ENCODE measurements around the gene CCDC30. TPM values are rescaled to one million over a fixed set of nuclear protein-coding genes. Genes with fewer than 3 reads are reported as not detected.

CCDC30 gene
- total RNA-seq, 1 experiment from 2014 or later, result 1.3 TPM

DNA sequence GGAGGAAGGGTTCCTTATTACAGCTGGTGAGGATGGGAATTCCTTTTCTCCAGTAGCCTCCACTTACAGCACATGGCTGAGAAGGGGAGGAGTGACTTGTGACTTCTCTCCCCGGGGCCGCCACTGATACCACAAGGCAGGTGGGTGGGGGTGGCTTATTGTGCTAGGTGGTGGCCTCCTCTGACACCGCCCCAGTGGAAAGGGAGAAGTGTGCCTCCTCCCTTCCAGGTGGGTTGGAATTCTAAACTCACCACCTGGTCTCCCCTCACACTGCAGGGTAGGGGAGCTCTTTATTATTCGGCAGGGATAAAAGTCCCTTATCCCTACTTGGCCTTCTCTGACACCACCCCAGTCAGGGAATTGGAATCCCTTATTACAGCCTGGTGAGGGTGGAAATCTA lies 89.5 kb downstream of the CCDC30 start:
- Histone ChIP-seq H3K4me3 (ENCODE audit: low read depth in 2 of 2, low read length in 2 of 2) (no peak overlapping the region), H3K4me1 (ENCODE audit: control insufficient read depth, insufficient read depth, low read length) (no peaks in the 10 kb centered on the region), H3K27ac (ENCODE audit: low read length) (no peak overlapping the region), H3K27me3 (ENCODE audit: control insufficient read depth, insufficient read depth, low read length) (no peaks in the 10 kb centered on the region), H3K36me3 (ENCODE audit: control insufficient read depth, insufficient read depth, low read length) (no peaks in the 10 kb centered on the region), H3K9me3 (ENCODE audit: control insufficient read depth, insufficient read depth, low read depth, low read length) (no peaks in the 10 kb centered on the region)
- intact Hi-C loops (cut with micrococcal nuclease; ENCODE audit: unreplicated experiment) (no loop called here), in situ Hi-C loops (cut with HindIII; ENCODE audit: low pct_unique_long_range_greater_than_20kb, low sequenced_read_pairs) (no loop called here)
- POLR2A ChIA-PET, result no interaction called here
- no TSS peak for BruUV-seq (replicated peaks)
- CTCF ChIA-PET, result no interaction called here
- ATAC-seq (no peak), DNase-seq (ENCODE audit: low read depth, low spot score) (no peak)
- TF ChIP-seq SIN3A (IDR thresholded peaks at IDR 0.05; ENCODE audit: borderline replicate concordance, insufficient read depth, low read depth, low read length) (no peak), TCF7L2 (IDR thresholded peaks at IDR 0.05; ENCODE audit: low read depth, low read length) (no peak), POLR2AphosphoS5 (IDR thresholded peaks at IDR 0.05; ENCODE audit: low read depth, low read length) (no peak)
- TF ChIP-seq, protein P1, sequence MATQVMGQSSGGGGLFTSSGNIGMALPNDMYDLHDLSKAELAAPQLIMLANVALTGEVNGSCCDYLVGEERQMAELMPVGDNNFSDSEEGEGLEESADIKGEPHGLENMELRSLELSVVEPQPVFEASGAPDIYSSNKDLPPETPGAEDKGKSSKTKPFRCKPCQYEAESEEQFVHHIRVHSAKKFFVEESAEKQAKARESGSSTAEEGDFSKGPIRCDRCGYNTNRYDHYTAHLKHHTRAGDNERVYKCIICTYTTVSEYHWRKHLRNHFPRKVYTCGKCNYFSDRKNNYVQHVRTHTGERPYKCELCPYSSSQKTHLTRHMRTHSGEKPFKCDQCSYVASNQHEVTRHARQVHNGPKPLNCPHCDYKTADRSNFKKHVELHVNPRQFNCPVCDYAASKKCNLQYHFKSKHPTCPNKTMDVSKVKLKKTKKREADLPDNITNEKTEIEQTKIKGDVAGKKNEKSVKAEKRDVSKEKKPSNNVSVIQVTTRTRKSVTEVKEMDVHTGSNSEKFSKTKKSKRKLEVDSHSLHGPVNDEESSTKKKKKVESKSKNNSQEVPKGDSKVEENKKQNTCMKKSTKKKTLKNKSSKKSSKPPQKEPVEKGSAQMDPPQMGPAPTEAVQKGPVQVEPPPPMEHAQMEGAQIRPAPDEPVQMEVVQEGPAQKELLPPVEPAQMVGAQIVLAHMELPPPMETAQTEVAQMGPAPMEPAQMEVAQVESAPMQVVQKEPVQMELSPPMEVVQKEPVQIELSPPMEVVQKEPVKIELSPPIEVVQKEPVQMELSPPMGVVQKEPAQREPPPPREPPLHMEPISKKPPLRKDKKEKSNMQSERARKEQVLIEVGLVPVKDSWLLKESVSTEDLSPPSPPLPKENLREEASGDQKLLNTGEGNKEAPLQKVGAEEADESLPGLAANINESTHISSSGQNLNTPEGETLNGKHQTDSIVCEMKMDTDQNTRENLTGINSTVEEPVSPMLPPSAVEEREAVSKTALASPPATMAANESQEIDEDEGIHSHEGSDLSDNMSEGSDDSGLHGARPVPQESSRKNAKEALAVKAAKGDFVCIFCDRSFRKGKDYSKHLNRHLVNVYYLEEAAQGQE (IDR thresholded peaks at IDR 0.05; ENCODE audit: insufficient read depth in 1 of 2, low read depth in 2 of 2, low read length in 1 of 2), result no peak
- TF ChIP-seq, protein P2, sequence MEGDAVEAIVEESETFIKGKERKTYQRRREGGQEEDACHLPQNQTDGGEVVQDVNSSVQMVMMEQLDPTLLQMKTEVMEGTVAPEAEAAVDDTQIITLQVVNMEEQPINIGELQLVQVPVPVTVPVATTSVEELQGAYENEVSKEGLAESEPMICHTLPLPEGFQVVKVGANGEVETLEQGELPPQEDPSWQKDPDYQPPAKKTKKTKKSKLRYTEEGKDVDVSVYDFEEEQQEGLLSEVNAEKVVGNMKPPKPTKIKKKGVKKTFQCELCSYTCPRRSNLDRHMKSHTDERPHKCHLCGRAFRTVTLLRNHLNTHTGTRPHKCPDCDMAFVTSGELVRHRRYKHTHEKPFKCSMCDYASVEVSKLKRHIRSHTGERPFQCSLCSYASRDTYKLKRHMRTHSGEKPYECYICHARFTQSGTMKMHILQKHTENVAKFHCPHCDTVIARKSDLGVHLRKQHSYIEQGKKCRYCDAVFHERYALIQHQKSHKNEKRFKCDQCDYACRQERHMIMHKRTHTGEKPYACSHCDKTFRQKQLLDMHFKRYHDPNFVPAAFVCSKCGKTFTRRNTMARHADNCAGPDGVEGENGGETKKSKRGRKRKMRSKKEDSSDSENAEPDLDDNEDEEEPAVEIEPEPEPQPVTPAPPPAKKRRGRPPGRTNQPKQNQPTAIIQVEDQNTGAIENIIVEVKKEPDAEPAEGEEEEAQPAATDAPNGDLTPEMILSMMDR (IDR thresholded peaks at IDR 0.05), result no peak

DNA sequence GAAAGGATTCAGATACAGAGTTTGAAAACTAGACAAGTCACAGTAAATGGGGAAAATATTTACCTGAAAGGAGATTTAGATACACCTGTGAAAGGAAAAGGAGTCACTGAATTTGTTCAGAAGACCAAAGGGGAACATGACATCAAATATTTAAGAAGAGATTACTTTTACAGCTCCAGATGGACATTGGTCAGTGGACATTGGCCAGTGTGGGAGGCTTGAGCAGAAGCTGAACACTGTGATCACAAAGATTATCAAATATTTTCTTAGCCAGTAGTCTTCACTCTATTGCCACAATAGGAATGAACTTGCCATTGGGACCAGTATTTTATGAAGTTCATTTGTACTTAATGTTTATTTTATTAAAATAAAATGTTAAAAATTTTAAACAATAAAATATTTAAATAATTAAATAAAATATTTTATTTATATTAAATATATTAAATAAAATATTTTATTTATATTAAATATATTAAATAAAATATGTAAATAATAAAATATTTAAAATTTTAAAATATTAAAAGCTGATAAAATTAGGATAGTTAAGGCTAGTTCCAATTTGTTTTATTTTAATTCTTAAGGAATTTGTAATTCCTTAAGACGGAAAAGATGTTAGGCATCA lies 94.3 kb downstream of the CCDC30 start:
- TF ChIP-seq POLR2AphosphoS5 (IDR thresholded peaks at IDR 0.05; ENCODE audit: low read depth, low read length), result no peak
- TF ChIP-seq TCF7L2 (IDR thresholded peaks at IDR 0.05; ENCODE audit: low read depth, low read length), result no peak
- TF ChIP-seq, protein P2 (IDR thresholded peaks at IDR 0.05), result no peak
- TF ChIP-seq SIN3A (IDR thresholded peaks at IDR 0.05; ENCODE audit: borderline replicate concordance, insufficient read depth, low read depth, low read length), result no peak
- TF ChIP-seq, protein P1 (IDR thresholded peaks at IDR 0.05; ENCODE audit: insufficient read depth in 1 of 2, low read depth in 2 of 2, low read length in 1 of 2), result no peak
- Histone ChIP-seq H3K36me3 (ENCODE audit: control insufficient read depth, insufficient read depth, low read length) (no peaks in the 10 kb centered on the region), H3K4me3 (ENCODE audit: low read depth in 2 of 2, low read length in 2 of 2) (no peak overlapping the region), H3K4me1 (ENCODE audit: control insufficient read depth, insufficient read depth, low read length) (no peaks in the 10 kb centered on the region), H3K27ac (ENCODE audit: low read length) (no peak overlapping the region), H3K27me3 (ENCODE audit: control insufficient read depth, insufficient read depth, low read length) (no peaks in the 10 kb centered on the region), H3K9me3 (ENCODE audit: control insufficient read depth, insufficient read depth, low read depth, low read length) (no peaks in the 10 kb centered on the region)
- intact Hi-C loops (cut with micrococcal nuclease; ENCODE audit: unreplicated experiment), result no loop called here
- DNase-seq (ENCODE audit: low read depth, low spot score) (no peak), ATAC-seq (no peak)
- BruUV-seq (replicated peaks), result no TSS peak
- ChIA-PET CTCF (no interaction called here), POLR2A (no interaction called here)
- in situ Hi-C loops (cut with HindIII; ENCODE audit: low pct_unique_long_range_greater_than_20kb, low sequenced_read_pairs), result no loop called here

Measured in Panc1 (cell line).